Astrocyte of the spinal cord (primary cell): ENCODE results near the gene SEMA5B.

Experiments used
- DNase-seq: peaks from one replicate; pipeline ENCODE4 v3.0.0; 2011; ENCODE audit warnings: low read depth, low spot score
- H3K4me3 ChIP-seq: 2 replicates; pipeline ENCODE4 v1.5.1; 2011; ENCODE audit warnings: low read depth, mild to moderate bottlenecking, low read length, moderate library complexity
- CTCF ChIP-seq: IDR thresholded peaks from 2 replicates; pipeline ENCODE4 v1.5.1; 2012; ENCODE audit warnings: low read depth, mild to moderate bottlenecking, low read length, inconsistent platforms
- in situ Hi-C: cut with HindIII; loops from 2 replicates; pipeline ENCODE4 v1.10.0; 2017; ENCODE audit warnings: low sequenced_read_pairs

The SEMA5B gene

GRCh38 chr3:122916580-122916979, 111.0 kb downstream of the SEMA5B start:
- no peak for TF ChIP-seq CTCF
- H3K4me3 ChIP-seq: no peak overlapping the region
- no peak for DNase-seq
- in situ Hi-C loops: no loop called here

DNA sequence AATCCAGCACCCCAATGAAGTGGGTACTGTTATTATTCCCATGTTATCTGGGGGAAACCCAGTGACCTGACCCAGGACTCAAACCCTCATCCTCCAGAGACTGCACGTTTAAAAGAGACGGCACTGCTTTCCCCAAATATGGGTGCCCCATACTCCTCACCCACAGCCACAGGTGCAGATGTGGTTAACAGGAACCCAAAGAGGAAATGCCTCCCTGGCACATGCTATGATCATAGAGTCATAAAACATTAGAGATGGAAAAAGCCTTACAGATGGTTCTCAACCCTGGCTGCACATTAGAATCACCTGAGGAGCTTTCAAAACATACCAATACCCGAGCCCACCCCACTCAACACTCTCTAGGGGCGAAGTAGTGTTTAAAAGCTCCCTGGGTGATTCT, 111.5 kb downstream of the SEMA5B start:
- no peak for DNase-seq
- no peak for TF ChIP-seq CTCF
- in situ Hi-C loops: no loop called here
- H3K4me3 ChIP-seq: no peak overlapping the region

DNA sequence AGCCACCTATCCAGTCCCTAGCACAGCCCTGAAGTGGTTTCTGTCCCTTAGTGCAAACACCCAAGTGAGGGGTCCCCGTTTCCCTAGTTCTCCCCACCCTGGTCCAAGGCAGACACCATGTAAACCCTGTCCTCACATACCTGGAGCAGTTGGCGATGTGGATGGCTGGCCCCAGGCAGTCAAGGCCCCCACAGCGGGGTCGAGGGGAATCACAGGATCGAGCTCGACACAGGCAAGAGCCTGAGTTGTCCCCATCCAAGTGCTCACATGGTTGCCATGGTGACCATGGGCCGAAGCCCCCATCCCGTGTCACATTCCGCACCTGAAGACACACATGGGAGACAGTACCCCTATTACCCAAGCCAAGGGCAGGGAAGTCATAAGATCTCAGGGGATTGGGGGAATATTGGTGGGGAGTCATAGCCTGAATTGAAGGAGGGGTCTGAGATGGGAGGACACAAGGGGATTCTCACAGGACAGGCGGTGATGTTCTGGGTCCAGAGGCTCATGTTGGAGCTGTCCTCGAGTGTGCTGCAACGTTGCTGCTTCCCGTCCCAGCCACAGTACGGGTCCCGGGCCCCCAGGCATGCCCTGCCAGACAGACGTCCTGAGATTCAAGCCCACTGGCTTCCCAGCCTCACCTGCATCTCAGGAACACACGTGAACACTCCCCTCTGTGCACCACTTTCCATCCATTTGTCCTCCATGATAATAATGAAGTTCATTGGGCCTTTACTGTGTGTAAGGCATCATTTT, 112.1 kb downstream of the SEMA5B start:
- no peak for DNase-seq
- no peak for TF ChIP-seq CTCF
- no peak overlapping the region for H3K4me3 ChIP-seq
- in situ Hi-C loops: no loop called here

- no peak overlapping the region for H3K4me3 ChIP-seq
- in situ Hi-C loops: no loop called here
- no peak for TF ChIP-seq CTCF
- no peak for DNase-seq
Measured at GRCh38 chr3:122913539-122914100, 113.9 kb downstream of the SEMA5B start.

DNA sequence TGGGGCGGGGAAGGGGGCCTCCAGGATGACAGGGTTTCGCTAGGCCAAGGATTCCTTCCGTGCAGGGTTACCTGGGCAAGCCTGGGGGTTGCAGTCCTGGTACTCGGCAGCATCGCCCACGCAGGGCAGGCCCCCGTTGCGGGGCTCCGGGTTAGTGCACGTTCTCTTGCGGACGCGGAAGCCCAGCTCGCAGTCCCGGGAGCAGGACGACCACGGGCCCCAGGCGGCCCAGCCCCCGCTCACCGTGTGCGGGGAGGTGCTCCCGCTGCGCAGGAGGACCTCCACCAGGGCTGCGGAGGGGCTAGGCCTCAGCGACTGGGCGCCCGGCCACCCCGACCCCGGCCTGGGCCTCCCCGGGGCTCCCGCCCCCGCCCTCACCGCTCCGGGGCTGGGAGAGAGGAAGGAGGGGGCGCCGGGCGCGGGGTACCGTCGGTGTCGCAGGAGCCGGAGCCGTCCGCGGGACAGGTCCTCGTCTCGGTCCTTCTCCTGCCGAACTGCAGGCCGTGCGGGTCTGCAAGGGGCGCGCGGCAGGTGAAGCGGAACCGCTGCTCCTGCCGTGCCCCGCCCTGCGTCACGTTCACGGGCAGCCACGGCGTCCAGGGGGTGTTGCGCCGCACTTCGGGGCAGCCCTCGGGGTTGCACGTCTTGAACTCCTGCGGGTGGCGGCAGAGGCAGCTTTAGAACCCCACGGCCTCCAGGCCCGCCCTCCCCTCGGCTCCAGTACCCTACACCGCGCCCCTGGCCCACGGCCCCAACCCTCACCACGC, 114.6 kb downstream of the SEMA5B start:
- in situ Hi-C loops: no loop called here
- no peak for DNase-seq
- no peak for TF ChIP-seq CTCF
- no peak overlapping the region for H3K4me3 ChIP-seq

DNA sequence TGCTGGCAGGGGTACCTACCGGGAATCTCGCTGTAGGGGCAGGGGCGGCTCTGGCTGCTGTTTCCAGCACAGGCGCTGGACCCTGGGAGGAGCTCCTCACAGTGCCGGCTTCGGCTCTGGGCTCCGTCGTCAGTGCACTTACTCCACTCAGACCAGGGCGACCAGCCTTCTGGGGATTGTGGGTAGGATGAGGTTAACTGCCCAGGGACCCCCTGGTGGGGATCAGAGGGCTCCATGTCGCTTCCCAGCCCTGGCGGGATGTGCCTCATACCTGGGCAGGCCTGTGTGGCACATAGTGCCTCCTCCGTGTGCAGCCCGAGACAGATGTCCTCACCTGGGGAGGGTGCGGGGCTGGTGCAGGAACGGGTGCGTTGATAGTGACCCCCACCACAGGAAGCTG, 115.7 kb downstream of the SEMA5B start:
- H3K4me3 ChIP-seq: no peak overlapping the region
- DNase-seq: no peak
- TF ChIP-seq CTCF: no peak
- in situ Hi-C loops: no loop called here
